A673 (cell line): ENCODE measurements around the gene IKZF5. TPM values are rescaled to one million over a fixed set of nuclear protein-coding genes. Genes with fewer than 3 reads are reported as not detected.
A peak's percentile ranks its signal among the peaks of the same experiment; 100 is the strongest.

Source experiments
- BruUV-seq: library from RNA; stranded (reverse); fragments of 400-500 nt; replicated peaks from 2 replicates; lab custom pipeline; 2021; lab: Mats Ljungman, UMichigan
- CTCF ChIA-PET: fragments of 300-600 bp; sonication (Branson Sonifier 250); formaldehyde crosslinking; loops from one replicate; lab custom pipeline; 2022; ENCODE audit warnings: antibody characterized with exemption; lab: Charles Lee
- POLR2A ChIA-PET: fragments of 300-600 bp; sonication (Branson Sonifier 250); formaldehyde crosslinking; loops from one replicate; lab custom pipeline; 2022; ENCODE audit warnings: antibody characterized with exemption; ENCODE audit not compliant: low non-redundant PET; lab: Charles Lee
- DNase-seq: peaks from one replicate; pipeline ENCODE4 v3.0.0-alpha.2; 2015; ENCODE audit warnings: low spot score
- H3K27ac ChIP-seq: fragments of 200-600 bp; sonication (generic); 2 replicates; pipeline ENCODE4 v1.5.1; 2016; ENCODE audit warnings: mixed run types, low read depth, mild to moderate bottlenecking, mixed read lengths, antibody characterized with exemption, low read length; ENCODE audit not compliant: poor library complexity, severe bottlenecking
- H3K27me3 ChIP-seq: fragments of 200-600 bp; sonication (generic); replicated peaks from 2 replicates; pipeline ENCODE4 v1.6.1; 2017; ENCODE audit warnings: mixed run types, low read depth, mild to moderate bottlenecking, mixed read lengths, antibody characterized with exemption, low read length; ENCODE audit not compliant: insufficient read depth, poor library complexity
- H3K36me3 ChIP-seq: fragments of 200-600 bp; sonication (generic); 2 replicates; pipeline ENCODE4 v1.6.1; 2016; ENCODE audit warnings: mixed run types, mild to moderate bottlenecking, mixed read lengths, antibody characterized with exemption, low read length; ENCODE audit not compliant: insufficient read depth, poor library complexity, severe bottlenecking
- H3K4me1 ChIP-seq: fragments of 200-600 bp; sonication (generic); 2 replicates; pipeline ENCODE4 v1.6.1; 2017; ENCODE audit warnings: mixed run types, mild to moderate bottlenecking, mixed read lengths, antibody characterized with exemption, low read length; ENCODE audit not compliant: insufficient read depth, poor library complexity, severe bottlenecking
- H3K4me3 ChIP-seq: fragments of 200-600 bp; sonication (generic); 2 replicates; pipeline ENCODE4 v1.5.1; 2016; ENCODE audit warnings: low read depth, mixed run types, mild to moderate bottlenecking, mixed read lengths, low read length; ENCODE audit not compliant: poor library complexity, severe bottlenecking
- H3K9me3 ChIP-seq: fragments of 200-600 bp; sonication (generic); 2 replicates; pipeline ENCODE4 v1.6.1; 2016; ENCODE audit warnings: mixed run types, low read depth, mild to moderate bottlenecking, mixed read lengths, antibody characterized with exemption, low read length; ENCODE audit not compliant: poor library complexity, severe bottlenecking
- CTCF ChIP-seq: fragments of 300-800, 200-600 bp; sonication (generic); conservative IDR thresholded peaks from 2 replicates; pipeline ENCODE4 v1.5.1; 2017; ENCODE audit warnings: low read depth, mild to moderate bottlenecking, antibody characterized with exemption, low read length, moderate library complexity, mixed read lengths
- EZH2 ChIP-seq: fragments of 200-600 bp; sonication (generic); IDR thresholded peaks from 2 replicates; pipeline ENCODE4 v1.6.1; 2017; ENCODE audit warnings: borderline replicate concordance, low read depth, mild to moderate bottlenecking, mixed read lengths, antibody characterized with exemption, low read length; ENCODE audit not compliant: poor library complexity, severe bottlenecking
- intact Hi-C: fragments of 100-400 bp; cut with micrococcal nuclease; formaldehyde crosslinking; loops from one replicate; pipeline ENCODE4 v1.10.0; 2022; ENCODE audit not compliant: unreplicated experiment
- total RNA-seq: library from RNA; stranded (reverse); gene quantifications from 2 replicates; pipeline ENCODE4 v1.2.3, GENCODE V29; 2021

The IKZF5 gene
- total RNA-seq, 1 experiment from 2014 or later, result 13.8 TPM

- POLR2A ChIA-PET, result no interaction called here
Observed at GRCh38 chr10:123007558-123008354, 839 bp downstream of the IKZF5 start.

GRCh38 chr10:123004298-123004697 lies 4.3 kb downstream of the IKZF5 start:
- ChIA-PET POLR2A (no interaction called here), CTCF (no interaction called here)
- Histone ChIP-seq H3K36me3 (no peaks in the 10 kb centered on the region), H3K9me3 (no peaks in the 10 kb centered on the region), H3K4me3 (no peak overlapping the region), H3K27me3 (no peaks in the 10 kb centered on the region), H3K4me1 (peaks cover 8% of the 10 kb centered on the region), H3K27ac (no peak overlapping the region)
- intact Hi-C loops, result no loop called here
- BruUV-seq, result no TSS peak
- no peak for DNase-seq
- no peak for TF ChIP-seq EZH2
- no peak for TF ChIP-seq CTCF

More at GRCh38 chr10:123007558-123008354, 839 bp downstream of the IKZF5 start:
- Histone ChIP-seq H3K36me3 (no peaks in the 10 kb centered on the region), H3K4me1 (peaks cover 8% of the 10 kb centered on the region), H3K27me3 (no peaks in the 10 kb centered on the region), H3K4me3 (peak overlapping the region; percentile 83), H3K27ac (peak overlapping the region; percentile 82), H3K9me3 (no peaks in the 10 kb centered on the region)
- intact Hi-C loops, result no loop called here
- peak; percentile 63 for DNase-seq
- TSS peak; percentile 30 for BruUV-seq
- no peak for TF ChIP-seq CTCF
- no peak for TF ChIP-seq EZH2
- CTCF ChIA-PET, result no interaction called here

GRCh38 chr10:123001370-123001769 lies 7.2 kb downstream of the IKZF5 start:
- CTCF ChIA-PET, result no interaction called here
- Histone ChIP-seq H3K36me3 (peaks cover 11% of the 10 kb centered on the region), H3K4me3 (no peak overlapping the region), H3K27ac (no peak overlapping the region), H3K9me3 (no peaks in the 10 kb centered on the region), H3K4me1 (no peaks in the 10 kb centered on the region), H3K27me3 (no peaks in the 10 kb centered on the region)
- POLR2A ChIA-PET, result no interaction called here
- intact Hi-C loops, result no loop called here
- TF ChIP-seq CTCF (no peak), EZH2 (no peak)
- no TSS peak for BruUV-seq
- no peak for DNase-seq
